Measurements from ENCODE around the gene HHEX.

GRCh38 chr10:92695679-92696605 is 6.2 kb downstream of the HHEX start:
- TF ChIP-seq CTCF (IDR thresholded peaks at IDR 0.05) (no peak), ZFX (IDR thresholded peaks at IDR 0.05; ENCODE audit: borderline replicate concordance) (no peak)

Data from 22Rv1 (cell line).